GM19397 (cell line): ENCODE data around the gene CAPN8.
"Not testable (repeated sequence)": the region's sequence is repeated elsewhere in the genome, so short reads cannot be mapped to it uniquely, and the experiment has no call there.

Experiments
- ATAC-seq: cut with Tn5 transposase; IDR thresholded peaks from one replicate; pipeline ENCODE4 v1.9.1; 2021; ENCODE audit warnings: mild to moderate bottlenecking, moderate library complexity; ENCODE audit not compliant: unreplicated experiment

The CAPN8 gene

GRCh38 chr1:223534677-223535076 is 130.8 kb downstream of the CAPN8 start:
- ATAC-seq = no peak

DNA sequence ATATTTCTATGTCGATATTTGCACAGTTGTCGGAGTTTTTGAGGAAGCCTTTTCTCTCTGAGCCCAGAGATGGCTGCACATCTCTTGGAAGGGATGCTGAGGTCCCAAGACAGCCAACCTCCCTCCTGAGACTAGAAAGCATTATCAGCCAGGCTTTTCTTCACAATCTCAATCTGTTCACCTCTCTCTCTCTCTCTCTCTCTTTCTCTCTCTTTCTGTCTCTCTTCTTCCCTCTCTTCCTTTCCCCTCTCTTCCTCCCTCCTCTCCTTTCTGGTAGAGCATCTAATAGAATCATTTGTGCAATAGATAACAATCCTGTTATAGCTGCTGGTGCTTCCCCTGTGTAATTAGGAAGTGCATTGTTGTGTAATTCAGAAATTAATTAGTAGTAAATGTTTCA is 131.8 kb downstream of the CAPN8 start:
- ATAC-seq = no peak

GRCh38 chr1:223531742-223532341 is 133.7 kb downstream of the CAPN8 start:
- peak; percentile 53 for ATAC-seq

- ATAC-seq = no peak
Observed at GRCh38 chr1:223525957-223526356, 139.5 kb downstream of the CAPN8 start.

GRCh38 chr1:223525546-223525945 is 140.0 kb downstream of the CAPN8 start:
- no peak for ATAC-seq

DNA sequence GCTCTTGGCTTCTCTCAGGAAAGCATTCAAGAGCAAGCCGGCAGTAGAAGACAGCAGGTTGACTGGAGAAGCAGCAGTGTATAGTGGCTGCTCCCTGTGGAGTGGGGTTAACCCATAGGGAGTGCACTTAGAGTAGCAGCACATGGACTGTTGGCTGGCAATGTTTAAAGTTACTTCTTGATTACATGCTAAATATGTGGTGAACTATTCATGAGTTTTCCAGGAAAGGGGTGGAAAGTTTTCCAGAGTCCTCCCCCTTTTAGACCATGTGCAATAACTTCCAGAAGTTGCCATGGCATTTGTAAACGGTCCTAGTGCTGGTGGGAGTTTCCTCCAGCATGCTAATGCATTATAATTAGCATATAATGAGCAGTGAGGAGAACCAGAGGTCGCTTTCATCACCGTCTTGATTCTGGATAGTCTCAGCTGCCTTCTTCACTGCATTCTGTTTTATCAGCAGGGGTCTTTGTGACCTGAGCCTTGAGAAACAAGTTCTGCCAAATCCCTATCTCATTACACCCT is 140.5 kb downstream of the CAPN8 start:
- ATAC-seq = no peak

GRCh38 chr1:223521150-223521549 is 144.4 kb downstream of the CAPN8 start:
- no peak for ATAC-seq

DNA sequence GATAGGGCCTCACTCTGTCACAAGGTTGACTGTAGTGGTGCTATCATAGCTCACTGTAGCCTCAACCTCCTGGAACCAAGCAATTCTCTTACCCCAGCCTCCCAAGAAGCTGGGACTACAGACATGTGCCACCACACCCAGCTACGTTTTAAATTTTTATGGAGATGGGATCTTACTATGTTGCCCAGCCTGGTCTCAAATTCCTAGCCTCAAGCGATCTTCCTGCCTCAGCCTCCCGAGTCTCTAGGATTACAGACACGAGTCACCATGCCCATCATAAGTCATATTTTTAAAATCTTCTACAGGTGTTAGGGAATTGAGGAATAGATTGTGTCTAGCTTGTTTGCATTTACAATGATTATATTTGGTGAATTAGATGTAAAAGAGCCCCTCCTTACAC is 145.3 kb downstream of the CAPN8 start:
- ATAC-seq = no peak

GRCh38 chr1:223519116-223519515 is 146.4 kb downstream of the CAPN8 start:
- ATAC-seq = no peak

GRCh38 chr1:223518553-223518952 is 146.9 kb downstream of the CAPN8 start:
- not testable (repeated sequence) for ATAC-seq

DNA sequence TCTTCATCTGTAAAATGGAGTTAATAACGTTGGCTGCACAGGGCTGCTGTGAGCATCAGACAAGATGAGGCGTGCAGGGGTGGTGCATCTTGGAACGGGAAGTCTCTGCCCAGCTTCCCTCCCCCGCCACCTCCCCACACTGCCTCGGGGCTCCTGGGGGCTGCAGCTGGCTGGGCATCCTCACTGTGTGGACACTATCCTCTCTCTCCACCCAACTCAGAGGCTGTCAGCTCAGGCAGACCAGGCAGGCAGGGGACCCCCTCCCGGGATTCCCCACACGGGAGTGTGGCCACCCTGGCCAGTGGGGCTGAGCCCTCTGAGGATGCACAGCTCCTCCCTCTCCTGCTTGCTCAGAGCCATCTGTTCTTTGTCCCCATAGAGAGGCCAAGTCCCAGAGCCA is 149.6 kb downstream of the CAPN8 start:
- no peak for ATAC-seq

- ATAC-seq = no peak
Observed at GRCh38 chr1:223515421-223515820, 150.1 kb downstream of the CAPN8 start.

- ATAC-seq = no peak
Observed at GRCh38 chr1:223514644-223515043, 150.9 kb downstream of the CAPN8 start.

GRCh38 chr1:223513309-223513708 is 152.2 kb downstream of the CAPN8 start:
- ATAC-seq = no peak

DNA sequence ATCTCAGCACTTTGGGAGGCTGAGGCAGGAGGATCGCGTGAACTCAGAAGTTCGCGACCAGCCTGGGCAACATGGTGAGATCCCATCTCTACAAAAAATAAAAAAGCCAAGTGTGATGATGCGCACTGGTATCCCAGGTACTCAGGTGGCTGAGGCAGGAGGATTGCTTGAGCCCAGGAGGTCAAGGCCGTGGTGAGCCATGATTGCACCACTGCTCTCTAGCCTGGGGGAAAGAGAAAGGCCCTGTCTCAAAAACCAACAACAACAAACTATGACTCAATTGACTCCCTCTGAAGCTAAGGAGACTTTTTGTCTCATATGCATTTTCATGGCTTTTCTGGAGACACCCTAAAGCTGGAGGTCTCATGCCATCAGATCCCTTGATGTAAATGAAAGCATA is 153.4 kb downstream of the CAPN8 start:
- no peak for ATAC-seq

DNA sequence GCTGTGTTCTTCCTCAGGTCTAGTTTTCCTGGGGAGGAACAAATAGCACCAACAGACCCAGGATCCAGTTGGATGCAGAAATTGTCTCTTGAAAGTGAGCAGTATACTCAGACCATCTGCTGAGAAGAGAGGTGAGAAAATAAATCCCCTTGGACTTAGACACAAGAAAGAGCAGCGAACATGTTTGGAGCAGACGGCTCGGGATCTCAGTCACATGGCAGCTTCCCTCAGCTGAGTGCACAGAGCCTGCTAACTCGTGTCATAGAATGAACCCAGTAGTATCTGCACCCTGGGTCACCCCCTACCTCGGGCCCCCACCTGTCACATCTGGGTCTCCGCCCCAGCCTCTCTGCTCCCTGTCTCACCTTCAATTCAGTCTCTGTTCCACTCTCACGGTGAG is 156.7 kb downstream of the CAPN8 start:
- no peak for ATAC-seq

DNA sequence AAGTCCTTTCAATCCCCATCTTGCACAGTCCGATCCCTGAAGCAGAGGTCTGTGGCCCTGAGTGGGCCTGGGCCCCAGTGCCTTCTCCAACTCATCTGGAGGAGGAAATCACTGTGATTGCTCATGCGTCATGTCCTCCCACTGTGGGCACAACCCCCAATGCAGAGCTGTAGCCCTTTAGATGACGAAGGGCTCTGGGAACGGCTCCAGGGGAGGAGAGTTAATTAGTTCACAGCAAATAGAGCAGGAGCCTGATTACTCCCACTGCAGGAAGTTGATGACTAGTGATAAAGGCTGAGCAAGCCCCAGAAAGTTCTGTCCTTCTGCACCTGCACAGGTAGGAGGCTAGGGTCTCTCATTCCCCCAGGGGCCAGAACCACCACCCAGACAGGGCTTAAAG is 160.8 kb downstream of the CAPN8 start:
- ATAC-seq = no peak

GRCh38 chr1:223503348-223503747 is 162.2 kb downstream of the CAPN8 start:
- ATAC-seq = no peak

- no peak for ATAC-seq
Observed at GRCh38 chr1:223500560-223501425, 164.7 kb downstream of the CAPN8 start.

- ATAC-seq = no peak
Observed at GRCh38 chr1:223496883-223497282, 168.6 kb downstream of the CAPN8 start.

DNA sequence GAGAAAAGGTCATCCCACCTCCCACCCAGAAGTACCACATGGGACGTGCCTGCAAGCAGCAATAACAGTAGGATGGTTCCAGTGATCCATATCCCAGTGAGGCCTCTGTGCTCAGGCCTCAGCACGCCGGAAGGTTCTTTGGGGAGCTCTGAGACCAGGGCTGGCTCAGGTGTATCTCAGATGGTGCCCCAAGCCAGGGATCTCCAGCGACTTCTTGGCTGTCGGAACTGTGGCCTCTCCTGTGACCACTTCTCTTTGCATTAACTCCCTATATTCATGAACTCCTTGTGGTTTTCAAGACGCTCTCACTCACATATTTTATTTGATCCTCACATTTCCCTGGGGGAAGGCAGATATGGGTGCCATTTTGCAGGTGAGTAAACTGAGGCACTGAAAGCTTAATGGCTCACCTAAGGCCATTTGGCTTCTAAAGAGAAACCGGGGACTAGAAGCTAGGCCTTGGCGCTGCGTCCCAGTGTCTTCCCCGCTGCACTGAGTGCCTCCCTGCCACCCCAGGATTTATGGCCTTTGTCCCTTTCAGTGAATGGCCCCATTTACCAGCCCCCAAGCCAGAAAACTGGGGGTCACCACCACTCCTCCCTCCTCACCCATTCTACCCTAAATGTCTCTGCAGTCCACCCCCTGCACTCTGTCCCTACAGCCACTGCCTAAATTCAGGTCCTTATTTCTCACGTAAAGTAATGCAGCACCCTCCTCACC is 170.4 kb downstream of the CAPN8 start:
- ATAC-seq = no peak

DNA sequence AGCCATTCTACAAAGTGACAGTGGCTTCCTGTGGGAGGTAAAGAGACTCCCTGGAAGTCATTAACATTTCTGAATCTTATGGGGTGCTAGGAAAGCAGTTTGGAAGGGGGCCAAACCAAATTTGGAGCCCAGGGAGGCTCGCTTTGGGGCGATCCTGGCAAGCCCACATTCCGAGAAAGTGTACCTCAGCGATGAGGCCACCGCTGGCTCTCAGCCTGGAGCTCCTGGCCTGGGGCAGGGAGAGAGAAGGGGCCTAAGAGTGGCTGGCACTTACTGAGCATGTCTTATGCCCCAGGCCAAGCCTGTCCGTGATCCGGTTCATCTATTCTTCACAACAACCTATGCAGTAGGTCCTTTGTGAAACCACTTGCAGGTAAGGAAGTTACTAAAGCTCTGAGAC is 173.5 kb downstream of the CAPN8 start:
- no peak for ATAC-seq
